SK-N-SH treated with all-trans-retinoic acid at 6 μM for 48 hours (cell line): Measurements from ENCODE around the gene ZNF208.

Experiments used
- ATAC-seq: fragments of 200-7000 bp; cut with Tn5 transposase; 3 replicates; pipeline ENCODE4 v1.9.1; 2020; ENCODE audit warnings: mild to moderate bottlenecking, moderate library complexity
- ARNTL ChIP-seq: fragments of 450-650 bp; formaldehyde crosslinking; IDR thresholded peaks from 2 replicates; pipeline ENCODE4 v1.5.0; 2020; ENCODE audit warnings: low read depth, mild to moderate bottlenecking, moderate library complexity, borderline replicate concordance
- BACH2 ChIP-seq: fragments of 250-450 bp; sonication (Bioruptor Pico); IDR thresholded peaks from 2 replicates; pipeline ENCODE4 v1.9.0; 2021; ENCODE audit warnings: mild to moderate bottlenecking, borderline replicate concordance
- ESRRG ChIP-seq: fragments of 250-450 bp; sonication (Bioruptor Pico); IDR thresholded peaks from 2 replicates; pipeline ENCODE4 v1.6.1; 2021; ENCODE audit warnings: mild to moderate bottlenecking
- GLIS3 ChIP-seq: fragments of 250-450 bp; sonication (Bioruptor Pico); IDR thresholded peaks from 2 replicates; pipeline ENCODE4 v1.5.0; 2020; ENCODE audit warnings: mild to moderate bottlenecking, moderate library complexity
- ISL1 ChIP-seq: fragments of 250-450 bp; sonication (Bioruptor Pico); IDR thresholded peaks from 2 replicates; pipeline ENCODE4 v2.1.2; 2022; ENCODE audit warnings: mild to moderate bottlenecking, moderate library complexity
- OSR1 ChIP-seq: fragments of 250-450 bp; sonication (Bioruptor Pico); IDR thresholded peaks from 2 replicates; pipeline ENCODE4 v1.8.0; 2022; ENCODE audit warnings: moderate library complexity, mild to moderate bottlenecking, inconsistent platforms
- PPARA ChIP-seq: fragments of 250-450 bp; sonication (Bioruptor Pico); IDR thresholded peaks from 2 replicates; pipeline ENCODE4 v1.5.0; 2020; ENCODE audit warnings: mild to moderate bottlenecking, borderline replicate concordance
- RARB ChIP-seq: fragments of 250-450 bp; sonication (Bioruptor Pico); IDR thresholded peaks from 2 replicates; pipeline ENCODE4 v1.8.0; 2021; ENCODE audit warnings: mild to moderate bottlenecking, moderate library complexity
- SNAI2 ChIP-seq: fragments of 250-450 bp; sonication (Bioruptor Pico); IDR thresholded peaks from 2 replicates; pipeline ENCODE4 v1.5.0; 2020; ENCODE audit warnings: mild to moderate bottlenecking, moderate library complexity
- TCF4 ChIP-seq: fragments of 250-450 bp; sonication (Bioruptor Pico); IDR thresholded peaks from 2 replicates; pipeline ENCODE4 v1.8.0; 2021; ENCODE audit warnings: mild to moderate bottlenecking, moderate library complexity, borderline replicate concordance
- TOX ChIP-seq: fragments of 250-450 bp; sonication (Bioruptor Pico); IDR thresholded peaks from 2 replicates; pipeline ENCODE4 v1.8.0; 2021; ENCODE audit warnings: mild to moderate bottlenecking, moderate library complexity, borderline replicate concordance
- ZC3H10 ChIP-seq: fragments of 250-450 bp; sonication (Bioruptor Pico); IDR thresholded peaks from 2 replicates; pipeline ENCODE4 v1.5.1; 2021; ENCODE audit warnings: mild to moderate bottlenecking, moderate library complexity
- ZFP3 ChIP-seq: fragments of 250-450 bp; sonication (Bioruptor Pico); IDR thresholded peaks from 2 replicates; pipeline ENCODE4 v1.5.0; 2020; ENCODE audit warnings: mild to moderate bottlenecking, moderate library complexity
- ZFP30 ChIP-seq: fragments of 450-650 bp; formaldehyde crosslinking; IDR thresholded peaks from 2 replicates; pipeline ENCODE4 v1.5.0; 2022; ENCODE audit warnings: mild to moderate bottlenecking, moderate library complexity
- ZNF565 ChIP-seq: fragments of 450-650 bp; formaldehyde crosslinking; conservative IDR thresholded peaks from 2 replicates; pipeline ENCODE4 v1.5.0; 2020; ENCODE audit warnings: low read depth, mild to moderate bottlenecking, moderate library complexity
- ZNF70 ChIP-seq: fragments of 450-650 bp; formaldehyde crosslinking; IDR thresholded peaks from 2 replicates; pipeline ENCODE4 v1.5.0; 2020; ENCODE audit warnings: mild to moderate bottlenecking, moderate library complexity
- ZNF8 ChIP-seq: fragments of 450-650 bp; formaldehyde crosslinking; IDR thresholded peaks from 2 replicates; pipeline ENCODE4 v1.5.0; 2020; ENCODE audit warnings: mild to moderate bottlenecking, moderate library complexity
- TF ChIP-seq, protein P1 (sequence below): fragments of 250-450 bp; sonication (Bioruptor Pico); IDR thresholded peaks from 2 replicates; pipeline ENCODE4 v1.8.0; 2020; ENCODE audit warnings: mild to moderate bottlenecking, moderate library complexity, borderline replicate concordance
- TF ChIP-seq, protein P2 (sequence below): fragments of 250-450 bp; sonication (Bioruptor Pico); IDR thresholded peaks from 2 replicates; pipeline ENCODE4 v1.5.0; 2020; ENCODE audit warnings: mild to moderate bottlenecking, moderate library complexity
- TF ChIP-seq, protein P3 (sequence below): fragments of 250-450 bp; sonication (Bioruptor Pico); IDR thresholded peaks from 2 replicates; pipeline ENCODE4 v1.5.1; 2020; ENCODE audit warnings: low read depth, mild to moderate bottlenecking, moderate library complexity
- TF ChIP-seq, protein P4 (sequence below): fragments of 250-450 bp; sonication (Bioruptor Pico); IDR thresholded peaks from 2 replicates; pipeline ENCODE4 v1.8.0; 2021; ENCODE audit warnings: low read depth, mild to moderate bottlenecking, moderate library complexity, borderline replicate concordance

The ZNF208 gene

DNA sequence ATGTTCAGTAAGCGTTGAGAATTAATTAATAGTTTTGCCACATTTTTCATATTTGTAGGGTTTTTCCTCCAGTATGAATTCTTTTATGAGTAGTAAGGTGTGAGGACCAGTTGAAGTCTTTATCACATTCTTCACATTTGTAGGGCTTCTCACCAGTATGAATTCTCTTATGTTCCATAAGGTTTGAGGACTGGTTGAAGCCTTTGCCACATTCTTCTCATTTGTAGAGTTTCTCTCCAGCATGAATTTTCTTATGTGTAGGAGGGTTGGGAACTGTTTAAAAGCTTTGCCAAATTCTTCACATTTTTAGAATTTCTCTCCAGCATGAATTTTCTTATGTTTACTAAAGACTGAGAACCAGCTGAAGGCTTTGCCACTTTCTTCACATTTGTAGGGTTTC, 40.3 kb downstream of the ZNF208 start:
- no peak for ATAC-seq
- TF ChIP-seq ZFP30 (CRISPR knock-in tag) (no peak), TOX (CRISPR knock-in tag) (no peak), GLIS3 (CRISPR knock-in tag) (no peak), ZNF565 (CRISPR knock-in tag) (no peak)
- TF ChIP-seq, protein P1, sequence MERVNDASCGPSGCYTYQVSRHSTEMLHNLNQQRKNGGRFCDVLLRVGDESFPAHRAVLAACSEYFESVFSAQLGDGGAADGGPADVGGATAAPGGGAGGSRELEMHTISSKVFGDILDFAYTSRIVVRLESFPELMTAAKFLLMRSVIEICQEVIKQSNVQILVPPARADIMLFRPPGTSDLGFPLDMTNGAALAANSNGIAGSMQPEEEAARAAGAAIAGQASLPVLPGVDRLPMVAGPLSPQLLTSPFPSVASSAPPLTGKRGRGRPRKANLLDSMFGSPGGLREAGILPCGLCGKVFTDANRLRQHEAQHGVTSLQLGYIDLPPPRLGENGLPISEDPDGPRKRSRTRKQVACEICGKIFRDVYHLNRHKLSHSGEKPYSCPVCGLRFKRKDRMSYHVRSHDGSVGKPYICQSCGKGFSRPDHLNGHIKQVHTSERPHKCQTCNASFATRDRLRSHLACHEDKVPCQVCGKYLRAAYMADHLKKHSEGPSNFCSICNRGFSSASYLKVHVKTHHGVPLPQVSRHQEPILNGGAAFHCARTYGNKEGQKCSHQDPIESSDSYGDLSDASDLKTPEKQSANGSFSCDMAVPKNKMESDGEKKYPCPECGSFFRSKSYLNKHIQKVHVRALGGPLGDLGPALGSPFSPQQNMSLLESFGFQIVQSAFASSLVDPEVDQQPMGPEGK (CRISPR knock-in tag): no peak
- TF ChIP-seq, protein P2, sequence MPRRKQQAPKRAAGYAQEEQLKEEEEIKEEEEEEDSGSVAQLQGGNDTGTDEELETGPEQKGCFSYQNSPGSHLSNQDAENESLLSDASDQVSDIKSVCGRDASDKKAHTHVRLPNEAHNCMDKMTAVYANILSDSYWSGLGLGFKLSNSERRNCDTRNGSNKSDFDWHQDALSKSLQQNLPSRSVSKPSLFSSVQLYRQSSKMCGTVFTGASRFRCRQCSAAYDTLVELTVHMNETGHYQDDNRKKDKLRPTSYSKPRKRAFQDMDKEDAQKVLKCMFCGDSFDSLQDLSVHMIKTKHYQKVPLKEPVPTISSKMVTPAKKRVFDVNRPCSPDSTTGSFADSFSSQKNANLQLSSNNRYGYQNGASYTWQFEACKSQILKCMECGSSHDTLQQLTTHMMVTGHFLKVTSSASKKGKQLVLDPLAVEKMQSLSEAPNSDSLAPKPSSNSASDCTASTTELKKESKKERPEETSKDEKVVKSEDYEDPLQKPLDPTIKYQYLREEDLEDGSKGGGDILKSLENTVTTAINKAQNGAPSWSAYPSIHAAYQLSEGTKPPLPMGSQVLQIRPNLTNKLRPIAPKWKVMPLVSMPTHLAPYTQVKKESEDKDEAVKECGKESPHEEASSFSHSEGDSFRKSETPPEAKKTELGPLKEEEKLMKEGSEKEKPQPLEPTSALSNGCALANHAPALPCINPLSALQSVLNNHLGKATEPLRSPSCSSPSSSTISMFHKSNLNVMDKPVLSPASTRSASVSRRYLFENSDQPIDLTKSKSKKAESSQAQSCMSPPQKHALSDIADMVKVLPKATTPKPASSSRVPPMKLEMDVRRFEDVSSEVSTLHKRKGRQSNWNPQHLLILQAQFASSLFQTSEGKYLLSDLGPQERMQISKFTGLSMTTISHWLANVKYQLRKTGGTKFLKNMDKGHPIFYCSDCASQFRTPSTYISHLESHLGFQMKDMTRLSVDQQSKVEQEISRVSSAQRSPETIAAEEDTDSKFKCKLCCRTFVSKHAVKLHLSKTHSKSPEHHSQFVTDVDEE: no peak
- TF ChIP-seq, protein P3, sequence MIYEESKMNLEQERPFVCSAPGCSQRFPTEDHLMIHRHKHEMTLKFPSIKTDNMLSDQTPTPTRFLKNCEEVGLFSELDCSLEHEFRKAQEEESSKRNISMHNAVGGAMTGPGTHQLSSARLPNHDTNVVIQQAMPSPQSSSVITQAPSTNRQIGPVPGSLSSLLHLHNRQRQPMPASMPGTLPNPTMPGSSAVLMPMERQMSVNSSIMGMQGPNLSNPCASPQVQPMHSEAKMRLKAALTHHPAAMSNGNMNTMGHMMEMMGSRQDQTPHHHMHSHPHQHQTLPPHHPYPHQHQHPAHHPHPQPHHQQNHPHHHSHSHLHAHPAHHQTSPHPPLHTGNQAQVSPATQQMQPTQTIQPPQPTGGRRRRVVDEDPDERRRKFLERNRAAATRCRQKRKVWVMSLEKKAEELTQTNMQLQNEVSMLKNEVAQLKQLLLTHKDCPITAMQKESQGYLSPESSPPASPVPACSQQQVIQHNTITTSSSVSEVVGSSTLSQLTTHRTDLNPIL (CRISPR knock-in tag): no peak

DNA sequence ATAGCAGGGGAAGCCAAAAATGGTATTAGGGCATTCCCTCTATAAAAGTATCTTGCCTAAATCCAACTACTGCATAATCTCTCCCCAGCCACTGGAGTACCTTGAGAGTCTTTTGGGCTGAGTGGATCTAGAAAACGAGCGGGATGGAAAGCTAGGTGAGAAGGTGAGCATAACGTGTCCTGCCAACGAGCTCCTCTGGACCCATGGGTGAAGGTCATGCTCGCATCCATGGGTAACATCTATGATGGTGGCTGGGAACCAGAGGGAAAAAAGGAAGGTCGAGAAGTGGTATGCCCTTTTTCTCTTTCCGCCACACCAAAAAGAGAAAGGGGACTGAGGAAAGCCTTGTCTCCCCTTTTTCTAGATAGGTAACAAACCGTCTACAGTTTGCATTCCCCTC, 63.0 kb downstream of the ZNF208 start:
- TF ChIP-seq ZFP3 (CRISPR knock-in tag): no peak
- TF ChIP-seq RARB (CRISPR knock-in tag): no peak
- TF ChIP-seq ZC3H10 (CRISPR knock-in tag): no peak
- TF ChIP-seq BACH2 (CRISPR knock-in tag): no peak
- TF ChIP-seq, protein P3 (CRISPR knock-in tag): no peak
- TF ChIP-seq GLIS3 (CRISPR knock-in tag): no peak
- no peak for TF ChIP-seq PPARA
- no peak for TF ChIP-seq ZNF70 (CRISPR knock-in tag)
- TF ChIP-seq ESRRG (CRISPR knock-in tag): no peak
- TF ChIP-seq ZFP30 (CRISPR knock-in tag): no peak
- no peak for TF ChIP-seq TOX (CRISPR knock-in tag)
- TF ChIP-seq SNAI2 (CRISPR knock-in tag): no peak
- TF ChIP-seq ZNF565 (CRISPR knock-in tag): no peak
- no peak for TF ChIP-seq OSR1 (CRISPR knock-in tag)
- no peak for TF ChIP-seq ISL1 (CRISPR knock-in tag)
- TF ChIP-seq, all 23 proteins: peak for 0

DNA sequence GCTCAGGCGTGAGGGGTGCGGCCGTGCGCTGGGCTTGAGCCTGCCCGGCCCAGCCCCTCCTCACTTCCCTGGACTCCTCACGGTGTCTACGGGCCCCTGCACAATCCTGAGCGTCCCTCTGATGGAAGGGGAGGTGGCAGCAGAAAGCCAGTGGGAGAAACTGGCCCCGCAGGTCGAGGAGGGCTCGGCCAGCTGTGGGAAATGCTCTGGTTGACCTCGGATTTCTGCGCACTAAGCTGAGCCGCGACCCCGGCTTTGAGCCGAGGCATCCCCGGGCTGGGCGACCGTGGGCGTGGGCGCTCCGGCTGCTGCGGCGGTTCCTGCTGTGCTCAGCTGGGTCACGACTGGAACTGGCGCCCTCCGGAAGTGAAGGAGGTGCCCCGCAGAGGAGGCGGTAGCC, 70.1 kb downstream of the ZNF208 start:
- TF ChIP-seq ARNTL (CRISPR knock-in tag) (no peak), TCF4 (no peak), ZFP30 (CRISPR knock-in tag) (no peak), ZNF565 (CRISPR knock-in tag) (no peak), OSR1 (CRISPR knock-in tag) (no peak), ZC3H10 (CRISPR knock-in tag) (no peak), RARB (CRISPR knock-in tag) (no peak), ZFP3 (CRISPR knock-in tag) (no peak), PPARA (no peak), SNAI2 (CRISPR knock-in tag) (no peak), ESRRG (CRISPR knock-in tag) (no peak), ZNF8 (CRISPR knock-in tag) (no peak), GLIS3 (CRISPR knock-in tag) (no peak)
- TF ChIP-seq, protein P4, sequence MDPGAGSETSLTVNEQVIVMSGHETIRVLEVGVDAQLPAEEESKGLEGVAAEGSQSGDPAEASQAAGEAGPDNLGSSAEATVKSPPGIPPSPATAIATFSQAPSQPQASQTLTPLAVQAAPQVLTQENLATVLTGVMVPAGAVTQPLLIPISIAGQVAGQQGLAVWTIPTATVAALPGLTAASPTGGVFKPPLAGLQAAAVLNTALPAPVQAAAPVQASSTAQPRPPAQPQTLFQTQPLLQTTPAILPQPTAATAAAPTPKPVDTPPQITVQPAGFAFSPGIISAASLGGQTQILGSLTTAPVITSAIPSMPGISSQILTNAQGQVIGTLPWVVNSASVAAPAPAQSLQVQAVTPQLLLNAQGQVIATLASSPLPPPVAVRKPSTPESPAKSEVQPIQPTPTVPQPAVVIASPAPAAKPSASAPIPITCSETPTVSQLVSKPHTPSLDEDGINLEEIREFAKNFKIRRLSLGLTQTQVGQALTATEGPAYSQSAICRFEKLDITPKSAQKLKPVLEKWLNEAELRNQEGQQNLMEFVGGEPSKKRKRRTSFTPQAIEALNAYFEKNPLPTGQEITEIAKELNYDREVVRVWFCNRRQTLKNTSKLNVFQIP (CRISPR knock-in tag): no peak
- TF ChIP-seq, protein P1 (CRISPR knock-in tag): no peak
- TF ChIP-seq, protein P2: no peak
- no peak for ATAC-seq

More for the DNA sequence above, 63.0 kb downstream of the ZNF208 start:
- ATAC-seq: no peak
